ENCODE measurements around the gene LAMA2. TPM values are rescaled to one million over a fixed set of nuclear protein-coding genes. Genes with fewer than 3 reads are reported as not detected.

The LAMA2 gene
- total RNA-seq, 5 donors from 2014 or later (not counting 1 experiment from before 2014, with no cell fraction given), result 0.30 to 0.62 (median 0.45) TPM

- WGBS (ENCODE audit: insufficient coverage), result 78% methylated on average over 2 of the region's 3 CpGs
- Mint-ChIP-seq H3K36me3 (no peaks in the 10 kb centered on the region), H3K9me3 (no peaks in the 10 kb centered on the region), H3K27ac (no peak overlapping the region), H3K4me1 (no peaks in the 10 kb centered on the region), H3K27me3 (peaks cover 0 to 27% of the 10 kb centered on the region in 2 donors), H3K4me3 (no peak overlapping the region)
- no peaks in the 10 kb centered on the region for H3K36me3 ChIP-seq (ENCODE audit: control insufficient read depth in 2 of 2, extremely low read depth in 1 of 2, insufficient read depth in 1 of 2, low read length in 1 of 2)
- ATAC-seq (replicated peaks in 1 of 4) (no peak), DNase-seq (no peak)
- no peak overlapping the region for H3K4me3 ChIP-seq (ENCODE audit: control insufficient read depth in 1 of 2, extremely low read depth in 1 of 2, low read length in 1 of 2)
- ChIA-PET POLR2A (no interaction called here), CTCF (no interaction called here)
- no peak overlapping the region for H3K27ac ChIP-seq (ENCODE audit: low read length)
- no peaks in the 10 kb centered on the region for H3K4me1 ChIP-seq (ENCODE audit: control insufficient read depth in 1 of 2, extremely low read depth in 1 of 2, insufficient read depth in 2 of 2, low read length in 2 of 2)
- H3K27me3 ChIP-seq (replicated peaks in 1 of 2; ENCODE audit: control insufficient read depth in 2 of 2, extremely low read depth in 1 of 2, insufficient read depth in 2 of 2, low read length in 1 of 2), result peaks cover 0 to 2% of the 10 kb centered on the region in 2 experiments
- no peaks in the 10 kb centered on the region for H3K9me3 ChIP-seq
Observed at GRCh38 chr6:129312880-129313279, 429.9 kb downstream of the LAMA2 start.

GRCh38 chr6:129314575-129314974 lies 431.6 kb downstream of the LAMA2 start:
- no peaks in the 10 kb centered on the region for H3K4me1 ChIP-seq (ENCODE audit: control insufficient read depth in 1 of 2, extremely low read depth in 1 of 2, insufficient read depth in 2 of 2, low read length in 2 of 2)
- H3K27ac ChIP-seq (ENCODE audit: low read length), result no peak overlapping the region
- Mint-ChIP-seq H3K9me3 (no peaks in the 10 kb centered on the region), H3K36me3 (no peaks in the 10 kb centered on the region), H3K4me1 (no peaks in the 10 kb centered on the region), H3K27ac (no peak overlapping the region), H3K4me3 (no peak overlapping the region), H3K27me3 (peaks cover 3 to 22% of the 10 kb centered on the region in 2 donors)
- ChIA-PET CTCF (no interaction called here), POLR2A (no interaction called here)
- H3K9me3 ChIP-seq, result no peaks in the 10 kb centered on the region
- no peak for DNase-seq
- H3K4me3 ChIP-seq (ENCODE audit: control insufficient read depth in 1 of 2, extremely low read depth in 1 of 2, low read length in 1 of 2), result no peak overlapping the region
- 94% methylated on average over 5 of the region's 9 CpGs for WGBS (ENCODE audit: insufficient coverage)
- ATAC-seq (replicated peaks in 1 of 4), result no peak
- H3K36me3 ChIP-seq (ENCODE audit: control insufficient read depth in 2 of 2, extremely low read depth in 1 of 2, insufficient read depth in 1 of 2, low read length in 1 of 2), result no peaks in the 10 kb centered on the region
- peaks cover 0 to 2% of the 10 kb centered on the region in 2 experiments for H3K27me3 ChIP-seq (replicated peaks in 1 of 2; ENCODE audit: control insufficient read depth in 2 of 2, extremely low read depth in 1 of 2, insufficient read depth in 2 of 2, low read length in 1 of 2)

- Histone ChIP-seq H3K27ac (ENCODE audit: low read length) (no peak overlapping the region), H3K9me3 (no peaks in the 10 kb centered on the region), H3K4me1 (ENCODE audit: control insufficient read depth in 1 of 2, extremely low read depth in 1 of 2, insufficient read depth in 2 of 2, low read length in 2 of 2) (no peaks in the 10 kb centered on the region), H3K4me3 (ENCODE audit: control insufficient read depth in 1 of 2, extremely low read depth in 1 of 2, low read length in 1 of 2) (no peak overlapping the region), H3K27me3 (replicated peaks in 1 of 2; ENCODE audit: control insufficient read depth in 2 of 2, extremely low read depth in 1 of 2, insufficient read depth in 2 of 2, low read length in 1 of 2) (peaks cover 0 to 2% of the 10 kb centered on the region in 2 experiments), H3K36me3 (ENCODE audit: control insufficient read depth in 2 of 2, extremely low read depth in 1 of 2, insufficient read depth in 1 of 2, low read length in 1 of 2) (no peaks in the 10 kb centered on the region)
- CTCF ChIA-PET, result no interaction called here
- H3K4me1 Mint-ChIP-seq, result no peaks in the 10 kb centered on the region
- POLR2A ChIA-PET, result interaction anchor here in 1 of 2 donors (0.6 kb wide), 1 partner anchor 1806 kb away, joined by 3 read pairs; no protein-coding TSS in a partner anchor
- no peaks in the 10 kb centered on the region for H3K36me3 Mint-ChIP-seq
- no peak overlapping the region for H3K4me3 Mint-ChIP-seq
- H3K9me3 Mint-ChIP-seq, result no peaks in the 10 kb centered on the region
- no peak overlapping the region for H3K27ac Mint-ChIP-seq
- ATAC-seq (replicated peaks in 1 of 4), result no peak
- peaks cover 3 to 14% of the 10 kb centered on the region in 2 donors for H3K27me3 Mint-ChIP-seq
- DNase-seq, result no peak
- WGBS (ENCODE audit: insufficient coverage), result no CpG with 5 or more reads among the region's 3 CpGs
Observed at GRCh38 chr6:129317931-129318820, 435.2 kb downstream of the LAMA2 start.

- no peaks in the 10 kb centered on the region for H3K9me3 ChIP-seq
- CTCF ChIA-PET, result no interaction called here
- no peak for ATAC-seq (replicated peaks in 1 of 4)
- no peak for DNase-seq
- no CpG with 5 or more reads among the region's 2 CpGs for WGBS (ENCODE audit: insufficient coverage)
- no peak overlapping the region for H3K27ac Mint-ChIP-seq
- no peaks in the 10 kb centered on the region for H3K27me3 ChIP-seq (replicated peaks in 1 of 2; ENCODE audit: control insufficient read depth in 2 of 2, extremely low read depth in 1 of 2, insufficient read depth in 2 of 2, low read length in 1 of 2)
- H3K27me3 Mint-ChIP-seq, result peaks cover 3 to 13% of the 10 kb centered on the region in 2 donors
- no peaks in the 10 kb centered on the region for H3K9me3 Mint-ChIP-seq
- H3K36me3 Mint-ChIP-seq, result no peaks in the 10 kb centered on the region
- no peaks in the 10 kb centered on the region for H3K4me1 ChIP-seq (ENCODE audit: control insufficient read depth in 1 of 2, extremely low read depth in 1 of 2, insufficient read depth in 2 of 2, low read length in 2 of 2)
- H3K4me1 Mint-ChIP-seq, result no peaks in the 10 kb centered on the region
- H3K27ac ChIP-seq (ENCODE audit: low read length), result no peak overlapping the region
- H3K4me3 Mint-ChIP-seq, result no peak overlapping the region
- no peak overlapping the region for H3K4me3 ChIP-seq (ENCODE audit: control insufficient read depth in 1 of 2, extremely low read depth in 1 of 2, low read length in 1 of 2)
- no peaks in the 10 kb centered on the region for H3K36me3 ChIP-seq (ENCODE audit: control insufficient read depth in 2 of 2, extremely low read depth in 1 of 2, insufficient read depth in 1 of 2, low read length in 1 of 2)
- POLR2A ChIA-PET, result interaction anchor here in 1 of 2 donors (0.6 kb wide), 1 partner anchor 190 kb away, joined by 3 read pairs; no protein-coding TSS in a partner anchor
Observed at GRCh38 chr6:129320892-129321291, 438.0 kb downstream of the LAMA2 start.

DNA sequence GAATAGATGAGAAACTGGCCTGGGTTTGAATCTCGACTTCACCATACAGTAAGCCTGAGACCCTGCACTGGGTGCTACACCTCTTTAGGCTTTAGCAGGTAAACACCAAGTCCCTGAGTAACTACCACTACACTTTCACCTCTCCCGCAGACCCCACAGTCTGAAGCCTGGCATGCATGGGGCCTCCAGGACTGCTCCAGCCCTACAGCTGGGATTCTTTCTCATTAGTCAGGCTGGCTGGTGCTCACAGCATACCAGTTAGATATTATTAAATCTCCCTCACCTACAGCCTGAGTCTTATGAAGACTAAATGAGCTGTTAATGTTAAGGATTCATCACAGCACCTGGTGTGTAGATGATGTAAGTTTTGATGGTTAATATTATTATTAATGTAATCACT lies 438.4 kb downstream of the LAMA2 start:
- Histone ChIP-seq H3K4me3 (ENCODE audit: control insufficient read depth in 1 of 2, extremely low read depth in 1 of 2, low read length in 1 of 2) (no peak overlapping the region), H3K9me3 (no peaks in the 10 kb centered on the region), H3K27ac (ENCODE audit: low read length) (no peak overlapping the region), H3K36me3 (ENCODE audit: control insufficient read depth in 2 of 2, extremely low read depth in 1 of 2, insufficient read depth in 1 of 2, low read length in 1 of 2) (no peaks in the 10 kb centered on the region), H3K4me1 (ENCODE audit: control insufficient read depth in 1 of 2, extremely low read depth in 1 of 2, insufficient read depth in 2 of 2, low read length in 2 of 2) (no peaks in the 10 kb centered on the region), H3K27me3 (replicated peaks in 1 of 2; ENCODE audit: control insufficient read depth in 2 of 2, extremely low read depth in 1 of 2, insufficient read depth in 2 of 2, low read length in 1 of 2) (no peaks in the 10 kb centered on the region)
- H3K27ac Mint-ChIP-seq, result no peak overlapping the region
- no peak overlapping the region for H3K4me3 Mint-ChIP-seq
- no peaks in the 10 kb centered on the region for H3K9me3 Mint-ChIP-seq
- POLR2A ChIA-PET, result no interaction called here
- WGBS (ENCODE audit: insufficient coverage), result 100% methylated on average over 1 of the region's 2 CpGs
- no peaks in the 10 kb centered on the region for H3K36me3 Mint-ChIP-seq
- ATAC-seq (replicated peaks in 1 of 4) (no peak), DNase-seq (no peak)
- H3K27me3 Mint-ChIP-seq, result peaks cover 3 to 9% of the 10 kb centered on the region in 2 donors
- no peaks in the 10 kb centered on the region for H3K4me1 Mint-ChIP-seq
- CTCF ChIA-PET, result no interaction called here

DNA sequence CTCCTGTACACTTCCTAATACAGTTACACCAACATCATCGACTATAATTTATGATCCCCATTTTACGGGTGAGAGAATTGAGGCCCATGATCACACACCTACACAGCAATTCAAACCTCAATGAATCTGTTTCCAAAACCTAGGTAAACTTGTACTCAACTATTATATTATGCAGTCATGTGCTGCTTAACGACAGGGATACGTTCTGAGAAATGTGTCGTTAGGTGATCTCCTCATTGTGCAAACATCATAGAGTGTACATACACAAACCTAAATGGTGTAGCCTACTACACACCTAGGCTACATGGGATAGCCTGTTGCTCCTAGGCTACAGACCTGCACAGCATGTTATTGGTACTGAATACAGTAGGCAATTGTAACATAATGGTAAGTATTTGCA lies 441.4 kb downstream of the LAMA2 start:
- ATAC-seq (replicated peaks in 1 of 4) (no peak), DNase-seq (no peak)
- Histone ChIP-seq H3K4me1 (ENCODE audit: control insufficient read depth in 1 of 2, extremely low read depth in 1 of 2, insufficient read depth in 2 of 2, low read length in 2 of 2) (no peaks in the 10 kb centered on the region), H3K27ac (ENCODE audit: low read length) (no peak overlapping the region), H3K4me3 (ENCODE audit: control insufficient read depth in 1 of 2, extremely low read depth in 1 of 2, low read length in 1 of 2) (no peak overlapping the region), H3K27me3 (replicated peaks in 1 of 2; ENCODE audit: control insufficient read depth in 2 of 2, extremely low read depth in 1 of 2, insufficient read depth in 2 of 2, low read length in 1 of 2) (no peaks in the 10 kb centered on the region), H3K36me3 (ENCODE audit: control insufficient read depth in 2 of 2, extremely low read depth in 1 of 2, insufficient read depth in 1 of 2, low read length in 1 of 2) (no peaks in the 10 kb centered on the region), H3K9me3 (no peaks in the 10 kb centered on the region)
- no peaks in the 10 kb centered on the region for H3K4me1 Mint-ChIP-seq
- ChIA-PET CTCF (no interaction called here), POLR2A (no interaction called here)
- H3K27me3 Mint-ChIP-seq, result peaks cover 0 to 5% of the 10 kb centered on the region in 2 donors
- no peaks in the 10 kb centered on the region for H3K36me3 Mint-ChIP-seq
- no peak overlapping the region for H3K4me3 Mint-ChIP-seq
- H3K27ac Mint-ChIP-seq, result no peak overlapping the region
- H3K9me3 Mint-ChIP-seq, result no peaks in the 10 kb centered on the region
- WGBS (ENCODE audit: insufficient coverage), result 100% methylated on average over 2 of the region's 5 CpGs

All from T-cell (primary cell).